PFSK-1 (cell line): ENCODE results near the gene RBM47.

Experiments used
- POLR2AphosphoS5 ChIP-seq: IDR thresholded peaks from 2 replicates; pipeline ENCODE4 v1.6.1; 2012; ENCODE audit warnings: low read depth, mild to moderate bottlenecking, control low read depth, low read length, moderate library complexity
- SIN3A ChIP-seq: IDR thresholded peaks from 2 replicates; pipeline ENCODE4 v1.6.1; 2012; ENCODE audit warnings: mild to moderate bottlenecking, low read length, moderate library complexity, borderline replicate concordance; ENCODE audit not compliant: insufficient read depth
- TAF1 ChIP-seq: IDR thresholded peaks from 2 replicates; pipeline ENCODE4 v1.6.1; 2012; ENCODE audit warnings: low read length, control low read depth, borderline replicate concordance; ENCODE audit not compliant: insufficient read depth

DNA sequence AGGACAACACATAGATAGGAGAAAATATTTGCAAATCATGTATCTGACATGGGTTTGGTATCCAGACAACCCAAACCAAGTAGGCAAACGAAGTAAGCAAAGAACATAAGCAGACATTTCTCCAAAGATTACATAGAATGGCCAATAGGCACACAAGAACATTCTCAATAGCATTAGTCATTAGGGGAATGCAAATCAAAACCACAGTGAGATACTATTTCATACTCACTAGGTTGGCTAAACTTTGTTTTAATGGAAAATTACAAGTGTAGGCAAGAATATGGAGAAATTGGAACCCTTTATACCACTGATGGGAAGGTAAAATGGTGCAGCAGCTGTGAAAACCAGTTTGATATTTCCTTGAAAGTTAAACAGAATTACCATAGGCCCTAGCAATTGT lies 219.8 kb downstream of the RBM47 start:
- no peak for TF ChIP-seq TAF1
- no peak for TF ChIP-seq POLR2AphosphoS5
- TF ChIP-seq SIN3A, result no peak
